GM21526 (cell line): ENCODE measurements around the gene LRRC1.

Experiments used
- ATAC-seq: cut with Tn5 transposase; IDR thresholded peaks from one replicate; pipeline ENCODE4 v1.9.1; 2021; ENCODE audit warnings: moderate library complexity; ENCODE audit not compliant: unreplicated experiment, low FRiP score

LRRC1 gene

DNA sequence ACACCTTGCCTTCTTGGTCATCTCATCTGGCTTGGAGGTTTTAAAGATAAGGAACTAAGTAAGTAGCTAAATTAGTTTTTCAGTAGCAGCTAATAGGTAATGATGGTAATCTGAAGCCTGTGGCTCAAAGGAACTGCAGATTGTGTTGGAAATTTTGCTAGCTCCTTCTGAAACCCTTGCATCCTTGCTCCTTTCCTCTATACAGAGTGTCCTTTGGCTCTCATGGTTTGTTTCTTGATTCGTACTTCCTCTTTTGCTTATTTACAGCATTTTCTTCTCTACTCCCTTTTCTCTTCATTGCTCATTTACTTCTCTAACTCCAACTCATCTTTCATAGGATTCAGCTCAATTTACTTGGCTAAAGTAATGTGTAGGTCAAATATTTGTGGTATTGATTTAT, 19.0 kb downstream of the LRRC1 start:
- ATAC-seq: no peak

DNA sequence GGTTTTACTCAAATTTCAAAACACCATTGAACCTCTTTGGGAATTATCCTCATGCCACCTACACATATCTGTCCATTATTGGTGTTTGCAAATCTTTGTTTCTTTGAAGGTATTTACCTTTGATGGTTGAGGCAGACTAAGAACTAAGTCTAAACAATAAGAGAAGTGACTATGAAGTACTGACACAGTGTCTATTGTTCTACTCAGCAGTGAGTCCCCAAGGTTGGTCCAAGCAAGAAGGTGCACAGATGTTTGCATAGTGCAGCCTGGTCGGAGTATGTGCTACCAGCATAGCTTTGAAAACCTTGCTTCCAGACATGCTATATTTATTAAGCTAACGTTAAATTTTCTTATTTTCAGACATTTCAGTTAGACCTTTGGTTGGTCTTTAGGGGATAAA, 19.5 kb downstream of the LRRC1 start:
- no peak for ATAC-seq

DNA sequence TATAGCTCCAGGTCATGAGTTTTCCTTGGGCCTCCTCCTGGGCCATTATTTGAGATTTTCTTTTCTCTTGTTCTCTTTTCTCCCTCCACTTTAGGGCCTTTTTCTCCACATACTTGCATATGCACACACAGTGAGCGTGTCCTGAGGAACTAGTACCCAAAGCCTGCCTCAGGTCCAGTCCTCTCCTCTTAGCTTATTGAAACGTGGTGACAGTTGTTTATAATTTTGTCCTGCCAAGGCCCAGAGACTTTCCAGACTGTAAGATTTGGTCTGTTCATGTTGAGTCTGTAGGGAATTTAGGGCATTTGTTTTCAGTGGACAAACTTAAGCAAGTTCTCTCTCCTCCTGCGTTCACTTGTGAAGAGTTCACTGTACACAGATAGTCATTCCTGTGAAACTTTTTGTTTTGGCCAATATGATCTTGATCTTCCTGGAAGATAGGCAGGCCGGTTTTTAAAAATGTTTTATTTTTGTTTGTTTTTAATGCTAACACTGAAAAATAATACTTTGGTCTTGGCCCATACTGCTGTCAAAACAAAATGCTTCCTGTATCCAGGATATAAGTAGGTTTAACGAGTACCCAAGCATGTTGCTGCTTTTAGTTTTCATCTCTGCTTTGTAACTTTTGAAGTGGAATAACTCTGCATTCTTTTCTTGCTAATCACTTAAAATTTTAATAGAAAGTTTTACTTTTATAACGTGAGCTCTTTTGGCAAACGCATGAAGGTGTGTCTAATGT, 20.7 kb downstream of the LRRC1 start:
- ATAC-seq: no peak

DNA sequence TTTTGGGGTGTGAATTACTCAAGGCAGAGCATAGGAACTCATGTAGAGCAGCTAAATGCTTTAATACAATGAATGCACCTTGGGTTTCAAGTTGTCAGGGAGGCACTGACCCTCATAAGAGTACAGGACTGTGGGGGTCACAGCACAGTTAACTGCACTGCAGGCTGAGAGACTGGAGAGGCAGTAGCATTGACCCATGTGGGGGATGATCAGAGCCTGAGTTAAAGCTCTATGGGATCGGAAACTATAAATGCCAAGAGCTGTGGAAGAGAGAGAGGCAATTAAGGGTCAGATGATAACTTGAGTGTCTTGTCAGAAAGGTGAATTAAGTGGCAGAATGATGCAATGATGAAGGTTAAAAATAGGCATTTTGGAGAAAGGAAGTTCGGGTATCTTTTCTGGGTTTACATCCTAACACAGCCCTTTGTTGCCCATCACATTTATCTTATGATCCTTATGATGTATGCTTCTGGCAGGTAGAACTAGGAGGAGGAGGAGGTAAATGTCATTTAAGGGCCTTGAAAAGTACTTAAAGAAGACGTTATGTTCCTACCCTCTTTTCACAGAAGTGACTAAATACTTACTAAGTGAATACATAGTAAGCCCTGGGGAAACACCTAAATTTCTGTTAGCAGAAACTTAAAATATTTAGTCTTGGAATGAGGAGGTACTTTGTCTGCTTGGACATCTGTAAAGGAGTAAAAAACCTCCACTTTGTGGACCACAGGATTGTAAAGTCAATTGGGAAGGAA, 24.2 kb downstream of the LRRC1 start:
- no peak for ATAC-seq

DNA sequence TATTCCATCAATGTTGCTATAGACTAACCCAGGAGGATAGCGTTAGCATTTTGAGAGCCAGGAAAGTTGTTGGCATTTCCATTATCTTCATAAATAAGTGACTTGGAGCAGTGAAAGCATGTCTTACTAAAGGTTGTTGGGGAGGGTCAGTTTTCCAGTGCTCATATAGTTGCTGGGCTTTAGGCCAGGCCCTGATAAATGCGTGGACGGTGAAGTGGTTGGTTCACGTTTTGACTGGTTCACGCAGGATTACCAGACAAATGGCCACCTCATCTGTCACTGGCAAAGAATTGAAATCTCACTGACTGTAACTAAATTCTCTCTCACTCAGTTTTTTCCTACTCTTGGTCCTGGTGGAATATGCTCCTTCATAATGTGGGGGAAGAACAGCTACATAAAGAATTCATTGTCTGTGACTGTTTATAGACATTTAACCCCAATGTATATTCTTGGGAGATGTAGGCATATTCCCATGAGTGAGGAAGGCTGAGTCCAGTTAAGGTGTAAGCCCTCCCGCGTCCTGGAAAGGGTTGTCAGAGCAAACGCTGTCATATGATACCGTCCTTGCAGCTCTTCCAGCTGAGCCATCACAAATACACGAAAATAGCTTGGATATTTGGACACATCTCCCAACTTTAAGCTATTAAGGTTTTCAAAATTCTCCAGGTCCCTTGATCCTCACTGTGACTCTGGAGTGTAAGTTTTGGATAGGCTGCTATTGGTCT, 27.8 kb downstream of the LRRC1 start:
- no peak for ATAC-seq

DNA sequence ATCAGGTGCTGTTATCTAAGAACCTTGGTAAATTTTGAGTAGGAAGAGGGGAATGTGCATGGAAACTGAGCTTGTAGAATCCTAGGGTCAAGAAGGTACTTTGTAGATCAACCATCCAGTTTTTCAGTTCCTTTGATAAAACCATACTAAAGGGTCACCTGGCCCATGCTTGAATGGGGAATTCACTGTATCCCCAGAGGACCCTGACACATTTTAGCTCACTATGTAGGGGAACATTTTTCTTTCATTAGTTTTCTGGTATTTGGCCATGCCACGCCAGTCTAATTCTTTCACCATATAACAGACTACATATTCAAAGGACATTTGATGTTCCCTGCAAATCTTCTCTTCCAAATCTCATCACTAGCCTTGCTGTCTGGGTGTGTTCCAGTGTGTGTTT, 29.9 kb downstream of the LRRC1 start:
- ATAC-seq: no peak

DNA sequence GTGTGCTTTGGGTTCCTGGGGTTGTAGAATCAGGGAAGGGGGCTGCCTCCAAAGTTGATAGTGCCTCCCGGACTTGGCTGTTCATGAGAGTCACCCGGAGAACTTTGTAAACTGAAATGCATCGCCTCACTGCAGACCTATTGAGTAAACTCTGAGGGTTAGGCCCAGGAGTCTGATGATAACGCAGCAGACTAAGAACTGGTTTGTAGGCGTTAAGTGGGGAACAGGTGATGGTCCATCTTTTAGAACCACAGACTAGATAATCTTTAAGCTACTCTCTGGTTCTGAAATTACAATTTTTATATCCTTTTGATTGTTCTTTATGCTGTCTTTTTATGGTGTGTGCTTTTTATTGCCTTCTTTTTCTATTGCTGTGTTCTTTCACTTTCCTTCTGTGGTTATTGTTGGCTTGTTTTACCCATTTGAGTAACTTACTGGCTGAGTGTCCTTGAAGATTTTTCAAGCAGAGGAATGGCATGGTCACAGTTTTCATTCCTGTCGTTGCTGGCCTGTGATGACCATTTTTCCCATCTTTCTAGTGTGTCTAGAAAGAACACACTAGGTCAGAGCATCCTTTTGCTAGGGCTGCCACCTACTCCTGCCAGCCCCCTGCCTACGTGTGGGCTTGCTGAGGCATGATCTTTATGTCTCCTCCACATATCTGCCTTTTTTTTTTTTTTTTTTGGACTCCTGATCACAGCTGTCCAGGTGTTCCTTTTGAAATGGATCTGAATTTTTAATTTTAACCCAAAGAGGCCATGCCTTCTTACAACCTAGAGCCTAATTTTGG, 30.9 kb downstream of the LRRC1 start:
- no peak for ATAC-seq

DNA sequence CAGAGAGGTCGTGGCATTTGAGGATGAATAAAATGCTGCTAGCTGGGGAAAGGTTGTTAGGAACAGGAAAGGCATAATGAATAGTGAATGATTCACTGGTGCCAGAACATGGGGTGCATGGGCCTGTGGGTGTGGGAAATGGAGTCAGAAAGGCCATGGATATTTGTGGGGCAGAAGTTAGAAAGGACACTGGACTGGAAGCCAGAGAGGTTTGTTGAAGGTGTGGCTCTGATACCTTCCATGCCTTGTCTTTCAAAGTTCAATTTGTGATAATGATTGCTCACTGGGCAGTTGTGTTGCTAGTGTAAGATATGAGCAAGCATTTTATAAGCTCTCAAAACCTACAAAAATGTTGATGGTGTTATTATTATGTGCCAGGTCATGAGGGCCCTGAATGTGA, 32.7 kb downstream of the LRRC1 start:
- ATAC-seq: no peak

DNA sequence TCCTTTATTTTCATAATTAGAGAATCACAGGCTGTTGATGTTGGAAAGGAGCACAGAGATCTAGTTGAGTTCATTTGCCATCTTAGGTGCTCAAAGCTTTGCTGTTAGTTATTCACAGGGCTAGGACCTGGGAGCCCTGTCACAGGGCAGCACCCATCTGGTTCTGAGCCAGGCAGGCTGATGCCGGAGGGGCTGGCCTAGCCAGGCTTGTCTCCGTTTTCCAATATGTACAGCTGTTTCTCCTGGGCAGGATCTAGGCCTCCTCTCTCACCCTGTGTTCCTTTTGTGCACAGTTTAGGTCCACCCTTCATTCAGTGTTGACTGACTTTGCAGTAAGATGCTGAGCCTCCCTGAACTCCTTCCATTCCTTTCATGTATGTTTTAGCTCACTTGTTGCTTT, 33.4 kb downstream of the LRRC1 start:
- ATAC-seq: no peak

DNA sequence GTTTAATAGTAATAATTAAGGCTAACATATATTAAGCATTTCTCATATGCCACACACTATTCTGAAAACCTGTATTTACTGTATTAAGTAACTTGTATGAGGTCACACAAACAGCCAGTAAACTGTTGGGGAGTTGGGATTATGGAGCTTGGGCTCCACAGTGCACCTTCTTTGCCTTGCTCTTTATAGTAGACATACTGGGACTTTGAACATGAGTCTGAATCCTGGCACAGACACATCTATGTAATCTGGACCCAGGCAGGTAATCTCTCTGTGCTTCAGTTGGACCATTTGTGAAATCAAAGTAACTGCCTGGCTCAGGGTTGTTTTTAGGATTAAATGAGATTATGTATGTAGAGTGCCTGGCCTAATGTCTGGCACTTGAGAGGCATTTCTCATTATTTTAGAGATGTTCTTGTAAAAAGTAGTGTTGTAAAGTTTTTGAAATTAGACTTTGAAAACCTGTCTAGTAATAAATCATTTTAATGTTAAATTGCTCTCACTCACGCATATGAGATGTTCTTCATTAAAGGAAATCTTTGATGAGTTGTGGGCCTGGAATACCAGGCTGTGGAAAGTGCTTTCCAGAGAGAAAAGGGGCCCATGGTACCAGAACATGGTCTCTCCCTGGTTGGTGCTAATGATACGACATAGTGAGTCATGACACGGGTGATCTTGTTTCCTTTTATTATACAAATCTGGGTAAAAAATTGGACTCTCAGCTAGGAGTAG, 34.3 kb downstream of the LRRC1 start:
- no peak for ATAC-seq

DNA sequence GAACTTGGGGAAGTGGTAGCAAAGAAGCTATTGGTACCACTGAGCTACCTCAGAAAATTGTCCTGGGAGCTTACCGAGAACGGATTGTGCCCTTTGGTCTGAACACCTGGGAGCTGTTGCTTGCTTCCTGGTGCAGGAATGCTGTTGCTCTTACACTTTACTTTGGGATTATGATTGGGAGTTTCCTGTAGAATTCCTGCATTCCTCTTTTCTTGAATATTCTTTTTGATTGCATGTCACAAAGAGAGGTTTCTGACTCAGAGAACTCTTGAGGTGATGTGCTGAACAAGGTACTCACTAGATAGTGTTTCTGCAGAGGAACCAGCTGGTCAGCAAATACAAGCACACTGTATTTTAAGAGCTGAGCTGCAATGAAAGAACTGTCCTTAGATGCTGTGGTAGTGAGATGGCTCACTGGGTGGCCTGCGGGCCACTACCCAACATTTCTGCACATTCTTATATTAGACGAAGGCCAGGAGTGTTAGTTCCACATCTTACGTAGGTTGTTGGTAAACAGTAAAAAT, 35.0 kb downstream of the LRRC1 start:
- ATAC-seq: no peak

DNA sequence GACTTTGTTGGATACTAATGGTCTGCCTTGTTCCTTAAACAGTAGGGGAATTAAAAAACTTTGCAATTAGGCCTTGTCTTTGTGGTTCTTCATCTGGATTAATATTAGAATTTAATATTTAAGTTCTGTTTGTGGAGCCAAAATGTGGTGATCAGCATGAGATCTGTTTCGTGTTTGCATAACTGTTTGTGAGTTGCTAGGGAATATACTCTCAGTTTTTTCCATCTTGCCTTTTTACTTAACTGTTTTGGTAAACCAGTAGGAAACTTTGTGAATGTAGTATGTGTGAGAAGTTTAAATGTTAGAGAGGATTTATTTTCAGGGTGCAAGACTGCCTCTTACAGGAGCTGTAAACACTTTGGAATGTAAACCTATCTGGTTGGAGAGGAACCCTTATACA, 35.6 kb downstream of the LRRC1 start:
- no peak for ATAC-seq

DNA sequence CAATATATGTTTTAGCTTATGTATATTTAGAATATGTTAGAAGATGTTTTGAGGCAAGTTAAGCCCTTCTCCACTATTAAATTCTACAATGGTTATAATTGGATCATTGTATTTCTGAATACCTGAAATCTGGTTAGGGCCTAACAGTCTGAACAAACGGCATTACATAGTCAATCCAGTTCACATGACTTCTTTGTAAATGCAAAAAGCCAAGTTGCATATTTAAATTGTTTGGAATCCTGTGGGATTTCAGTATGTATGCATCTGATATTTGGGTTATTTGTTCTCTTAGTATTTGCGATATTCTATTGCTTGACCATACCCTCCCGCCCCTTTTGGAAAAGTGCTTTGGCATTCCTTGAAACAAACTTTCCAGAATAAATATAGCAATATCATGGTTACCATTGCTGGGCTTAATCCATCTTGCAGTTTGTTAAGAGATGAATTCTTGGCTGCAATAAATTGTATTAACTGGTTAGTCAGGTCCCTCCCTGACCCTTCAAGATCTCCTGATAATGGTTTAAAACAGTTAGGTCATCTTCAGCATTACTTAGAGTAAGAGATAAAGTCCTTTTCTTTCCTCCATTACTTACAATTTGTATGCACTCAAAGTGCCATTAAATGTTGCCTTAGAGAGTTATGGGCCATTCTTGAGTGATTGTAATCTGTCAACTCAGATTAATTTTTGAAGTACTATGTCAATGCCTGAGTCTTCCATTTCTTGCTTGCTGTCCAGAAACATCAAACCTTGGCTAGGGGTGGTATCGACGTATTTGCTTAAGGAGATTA, 36.5 kb downstream of the LRRC1 start:
- ATAC-seq: no peak

DNA sequence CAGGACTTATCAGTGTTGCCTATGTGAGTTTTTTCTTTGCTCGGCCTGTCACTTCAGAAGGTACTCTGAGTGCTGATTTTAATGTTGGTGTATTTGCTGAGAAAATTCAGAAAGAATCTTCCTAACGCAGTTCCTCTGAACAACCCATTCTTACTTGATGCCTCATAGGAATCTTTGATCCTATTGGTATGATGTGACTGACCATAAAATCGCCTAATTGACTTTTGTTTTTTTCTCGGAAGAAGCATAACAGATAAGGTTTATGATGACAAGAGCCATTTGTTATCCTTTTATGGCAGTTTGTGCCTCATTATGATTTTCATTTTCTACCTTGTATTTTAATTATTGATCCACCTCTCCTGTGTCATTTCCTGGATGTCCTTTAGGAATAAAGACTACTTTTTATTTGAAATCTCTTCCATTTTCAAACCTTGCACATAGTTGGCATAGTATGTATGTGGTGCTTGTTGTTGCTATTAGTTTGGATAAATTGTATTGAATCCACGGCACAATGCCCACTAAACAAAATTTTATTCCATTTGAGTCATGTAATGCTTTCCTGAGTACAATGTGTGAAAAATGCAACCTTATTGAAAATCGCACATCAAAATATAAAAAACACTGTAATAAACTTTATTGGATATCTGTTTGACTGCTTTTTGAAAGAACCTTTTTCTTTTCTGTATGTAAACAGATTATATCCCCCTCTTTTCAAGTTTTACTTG, 37.3 kb downstream of the LRRC1 start:
- ATAC-seq: no peak

DNA sequence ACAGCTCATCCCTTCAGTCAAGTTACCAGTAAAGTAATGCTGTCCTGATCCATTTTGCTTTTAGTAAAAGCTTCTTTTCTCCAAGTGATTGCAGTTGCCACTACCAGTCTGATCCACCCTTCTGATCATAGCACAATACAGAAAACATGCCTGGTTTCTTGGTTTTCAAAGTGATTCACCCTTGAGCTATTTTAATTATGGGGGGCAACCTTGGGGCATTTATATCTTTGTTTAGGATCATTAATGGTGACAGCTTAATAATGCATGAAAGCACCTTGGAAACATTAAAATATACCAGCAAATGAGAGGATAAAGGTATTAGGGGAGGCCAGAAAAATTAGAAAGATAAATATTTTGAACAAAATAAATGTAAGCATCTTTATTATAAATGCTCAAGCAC, 38.4 kb downstream of the LRRC1 start:
- ATAC-seq: no peak

DNA sequence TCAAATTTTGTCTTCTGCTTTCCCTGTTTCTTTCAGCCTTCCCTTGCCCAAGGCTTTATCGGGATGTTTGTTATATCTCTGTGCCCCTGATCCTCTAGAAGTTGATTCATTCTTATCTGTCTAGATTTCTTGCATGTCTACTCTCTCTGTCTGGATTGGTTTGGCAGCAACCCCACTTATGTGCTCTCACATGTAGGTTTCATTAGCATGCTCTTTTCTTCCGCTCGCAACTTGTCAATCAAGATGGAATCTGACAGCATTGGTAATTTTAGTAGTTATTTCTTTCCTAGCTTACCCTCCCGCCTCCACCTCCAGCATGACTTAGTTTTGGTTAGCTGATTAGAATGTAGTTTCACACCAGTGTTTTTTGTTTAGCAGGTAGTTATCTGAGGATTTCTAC, 39.3 kb downstream of the LRRC1 start:
- ATAC-seq: no peak

DNA sequence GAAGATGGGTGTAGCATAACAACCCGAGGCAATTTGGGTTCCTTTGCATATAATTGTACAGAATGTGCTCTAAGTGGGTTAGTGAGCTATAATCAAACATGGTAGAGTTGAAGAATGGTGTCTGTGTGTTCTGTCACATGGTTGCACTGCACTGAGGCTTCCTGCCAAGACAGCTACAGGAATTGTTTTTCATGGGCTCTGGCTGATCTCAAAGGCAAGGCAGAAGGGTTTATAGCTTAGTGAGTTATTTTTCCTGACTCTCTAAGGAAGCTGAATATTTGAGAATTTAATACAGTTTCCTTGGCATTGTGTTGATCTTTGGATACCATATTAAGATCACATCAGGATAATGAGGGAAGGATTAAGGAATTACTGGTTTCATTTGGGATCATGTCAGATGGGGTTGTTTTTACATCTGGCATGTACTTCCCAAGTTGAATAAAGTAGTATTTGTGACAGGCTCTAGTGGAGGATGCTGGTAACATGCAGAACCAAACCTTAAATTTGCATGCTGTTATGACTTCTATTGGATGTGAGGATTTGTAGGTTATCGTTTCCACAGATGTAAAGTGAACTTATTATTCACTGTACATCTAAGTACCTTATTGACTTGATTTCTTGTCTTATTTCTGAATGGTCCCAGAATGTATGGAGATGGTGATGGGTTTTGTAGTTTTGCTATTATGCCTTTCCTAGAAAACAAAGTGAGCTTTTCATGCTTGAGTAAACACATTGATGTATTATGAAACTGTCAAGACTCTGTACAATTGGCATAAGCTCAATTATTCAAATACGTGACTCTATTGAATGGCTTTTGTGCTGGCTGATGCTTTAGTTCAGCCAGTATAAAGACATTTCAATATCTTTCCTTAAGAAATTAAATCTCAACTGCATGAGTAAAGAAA, 43.3 kb downstream of the LRRC1 start:
- no peak for ATAC-seq

DNA sequence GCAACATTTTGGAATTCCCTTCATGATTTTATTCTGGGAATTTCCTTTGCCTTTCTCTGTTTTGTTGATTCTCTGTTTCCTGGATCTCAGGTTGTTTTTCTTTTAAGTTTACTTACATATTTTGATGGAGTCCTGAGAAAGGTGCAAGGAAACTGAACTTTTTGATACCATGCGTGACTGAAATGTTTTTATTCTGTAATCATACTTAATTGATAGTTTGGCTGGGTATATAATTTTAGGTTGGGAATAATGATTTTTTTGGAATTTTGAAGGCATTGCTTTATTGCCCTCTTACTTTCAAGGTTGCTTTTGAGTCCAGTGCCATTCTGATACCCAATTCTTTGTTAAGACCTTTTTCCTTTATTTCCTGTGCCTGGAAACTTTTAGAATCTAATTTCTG, 45.2 kb downstream of the LRRC1 start:
- no peak for ATAC-seq
